ENCODE measurements around the gene UFL1.

DNA sequence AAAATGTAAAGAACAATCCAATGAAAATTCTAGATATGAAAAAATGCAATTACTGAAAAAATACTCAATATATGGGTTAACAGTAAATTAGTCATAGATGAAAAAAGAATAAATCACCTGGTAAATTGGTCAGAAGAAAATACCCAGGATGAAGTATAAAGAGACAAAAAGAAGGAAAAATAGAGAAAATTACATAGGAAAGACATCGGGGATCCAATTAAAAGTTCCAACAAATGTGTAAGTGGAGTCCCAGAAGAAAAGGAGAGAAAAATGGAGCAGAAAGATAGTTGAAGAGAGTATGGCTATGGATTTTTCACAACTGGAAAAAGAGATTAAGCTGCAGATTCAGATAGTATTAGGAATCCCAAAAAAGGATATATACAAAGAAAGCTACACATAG lies 18.7 kb upstream of the UFL1 start:
- TF ChIP-seq ESRRA (IDR thresholded peaks at IDR 0.05; ENCODE audit: borderline replicate concordance, low read length) (no peak), POLR2A (IDR thresholded peaks at IDR 0.05; ENCODE audit: low read length) (no peak), MAFK (IDR thresholded peaks at IDR 0.05; ENCODE audit: partially characterized antibody) (no peak), EP300 (IDR thresholded peaks at IDR 0.05) (no peak), RARB (CRISPR knock-in tag; IDR thresholded peaks at IDR 0.05) (no peak), POLR2AphosphoS2 (conservative IDR thresholded peaks at IDR 0.05; ENCODE audit: low read length) (no peak), MYC (IDR thresholded peaks at IDR 0.05; ENCODE audit: borderline replicate concordance, low read length) (no peak), HOXA7 (CRISPR knock-in tag; IDR thresholded peaks at IDR 0.05) (no peak)
- TF ChIP-seq, protein P1, sequence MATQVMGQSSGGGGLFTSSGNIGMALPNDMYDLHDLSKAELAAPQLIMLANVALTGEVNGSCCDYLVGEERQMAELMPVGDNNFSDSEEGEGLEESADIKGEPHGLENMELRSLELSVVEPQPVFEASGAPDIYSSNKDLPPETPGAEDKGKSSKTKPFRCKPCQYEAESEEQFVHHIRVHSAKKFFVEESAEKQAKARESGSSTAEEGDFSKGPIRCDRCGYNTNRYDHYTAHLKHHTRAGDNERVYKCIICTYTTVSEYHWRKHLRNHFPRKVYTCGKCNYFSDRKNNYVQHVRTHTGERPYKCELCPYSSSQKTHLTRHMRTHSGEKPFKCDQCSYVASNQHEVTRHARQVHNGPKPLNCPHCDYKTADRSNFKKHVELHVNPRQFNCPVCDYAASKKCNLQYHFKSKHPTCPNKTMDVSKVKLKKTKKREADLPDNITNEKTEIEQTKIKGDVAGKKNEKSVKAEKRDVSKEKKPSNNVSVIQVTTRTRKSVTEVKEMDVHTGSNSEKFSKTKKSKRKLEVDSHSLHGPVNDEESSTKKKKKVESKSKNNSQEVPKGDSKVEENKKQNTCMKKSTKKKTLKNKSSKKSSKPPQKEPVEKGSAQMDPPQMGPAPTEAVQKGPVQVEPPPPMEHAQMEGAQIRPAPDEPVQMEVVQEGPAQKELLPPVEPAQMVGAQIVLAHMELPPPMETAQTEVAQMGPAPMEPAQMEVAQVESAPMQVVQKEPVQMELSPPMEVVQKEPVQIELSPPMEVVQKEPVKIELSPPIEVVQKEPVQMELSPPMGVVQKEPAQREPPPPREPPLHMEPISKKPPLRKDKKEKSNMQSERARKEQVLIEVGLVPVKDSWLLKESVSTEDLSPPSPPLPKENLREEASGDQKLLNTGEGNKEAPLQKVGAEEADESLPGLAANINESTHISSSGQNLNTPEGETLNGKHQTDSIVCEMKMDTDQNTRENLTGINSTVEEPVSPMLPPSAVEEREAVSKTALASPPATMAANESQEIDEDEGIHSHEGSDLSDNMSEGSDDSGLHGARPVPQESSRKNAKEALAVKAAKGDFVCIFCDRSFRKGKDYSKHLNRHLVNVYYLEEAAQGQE (IDR thresholded peaks at IDR 0.05) = no peak
- TF ChIP-seq, protein P2, sequence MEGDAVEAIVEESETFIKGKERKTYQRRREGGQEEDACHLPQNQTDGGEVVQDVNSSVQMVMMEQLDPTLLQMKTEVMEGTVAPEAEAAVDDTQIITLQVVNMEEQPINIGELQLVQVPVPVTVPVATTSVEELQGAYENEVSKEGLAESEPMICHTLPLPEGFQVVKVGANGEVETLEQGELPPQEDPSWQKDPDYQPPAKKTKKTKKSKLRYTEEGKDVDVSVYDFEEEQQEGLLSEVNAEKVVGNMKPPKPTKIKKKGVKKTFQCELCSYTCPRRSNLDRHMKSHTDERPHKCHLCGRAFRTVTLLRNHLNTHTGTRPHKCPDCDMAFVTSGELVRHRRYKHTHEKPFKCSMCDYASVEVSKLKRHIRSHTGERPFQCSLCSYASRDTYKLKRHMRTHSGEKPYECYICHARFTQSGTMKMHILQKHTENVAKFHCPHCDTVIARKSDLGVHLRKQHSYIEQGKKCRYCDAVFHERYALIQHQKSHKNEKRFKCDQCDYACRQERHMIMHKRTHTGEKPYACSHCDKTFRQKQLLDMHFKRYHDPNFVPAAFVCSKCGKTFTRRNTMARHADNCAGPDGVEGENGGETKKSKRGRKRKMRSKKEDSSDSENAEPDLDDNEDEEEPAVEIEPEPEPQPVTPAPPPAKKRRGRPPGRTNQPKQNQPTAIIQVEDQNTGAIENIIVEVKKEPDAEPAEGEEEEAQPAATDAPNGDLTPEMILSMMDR (IDR thresholded peaks at IDR 0.05) = no peak
- TF ChIP-seq, protein P3, sequence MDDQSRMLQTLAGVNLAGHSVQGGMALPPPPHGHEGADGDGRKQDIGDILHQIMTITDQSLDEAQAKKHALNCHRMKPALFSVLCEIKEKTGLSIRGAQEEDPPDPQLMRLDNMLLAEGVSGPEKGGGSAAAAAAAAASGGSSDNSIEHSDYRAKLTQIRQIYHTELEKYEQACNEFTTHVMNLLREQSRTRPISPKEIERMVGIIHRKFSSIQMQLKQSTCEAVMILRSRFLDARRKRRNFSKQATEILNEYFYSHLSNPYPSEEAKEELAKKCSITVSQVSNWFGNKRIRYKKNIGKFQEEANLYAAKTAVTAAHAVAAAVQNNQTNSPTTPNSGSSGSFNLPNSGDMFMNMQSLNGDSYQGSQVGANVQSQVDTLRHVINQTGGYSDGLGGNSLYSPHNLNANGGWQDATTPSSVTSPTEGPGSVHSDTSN (IDR thresholded peaks at IDR 0.05) = no peak
- TF ChIP-seq, protein P4, sequence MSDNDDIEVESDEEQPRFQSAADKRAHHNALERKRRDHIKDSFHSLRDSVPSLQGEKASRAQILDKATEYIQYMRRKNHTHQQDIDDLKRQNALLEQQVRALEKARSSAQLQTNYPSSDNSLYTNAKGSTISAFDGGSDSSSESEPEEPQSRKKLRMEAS (IDR thresholded peaks at IDR 0.05) = no peak
